Measurements from ENCODE around the gene SERPINB5.

The SERPINB5 gene

GRCh38 chr18:63508596-63508995, 31.8 kb downstream of the SERPINB5 start:
- no peaks in the 10 kb centered on the region for H3K36me3 ChIP-seq (ENCODE audit: insufficient read depth, low read length)
- no peaks in the 10 kb centered on the region for H3K9me2 ChIP-seq (replicated peaks; ENCODE audit: low read depth, low read length)
- no peaks in the 10 kb centered on the region for H3K9me3 ChIP-seq (ENCODE audit: insufficient read depth, low read depth, low read length)
- TF ChIP-seq EZH2phosphoT487 (IDR thresholded peaks at IDR 0.05; ENCODE audit: borderline replicate concordance): no peak
- no peak for TF ChIP-seq CTCF (conservative IDR thresholded peaks at IDR 0.05; ENCODE audit: low read length)
- H4K20me1 ChIP-seq (ENCODE audit: insufficient read depth, low read length, poor library complexity, severe bottlenecking): no peaks in the 10 kb centered on the region
- no peaks in the 10 kb centered on the region for H3K79me2 ChIP-seq (ENCODE audit: insufficient read depth, low read length)
- H3K4me2 ChIP-seq (ENCODE audit: low read depth, low read length, poor library complexity, severe bottlenecking): no peak overlapping the region
- no peaks in the 10 kb centered on the region for H3K27me3 ChIP-seq (ENCODE audit: insufficient read depth, low read length, poor library complexity, severe bottlenecking)
- no peak overlapping the region for H3K9ac ChIP-seq (ENCODE audit: low read depth, low read length, poor library complexity, severe bottlenecking)
- H3K4me1 ChIP-seq (ENCODE audit: insufficient read depth, low read length, poor library complexity, severe bottlenecking): no peaks in the 10 kb centered on the region
- H3K4me3 ChIP-seq (ENCODE audit: low read length, poor library complexity, severe bottlenecking): no peak overlapping the region
- no peaks in the 10 kb centered on the region for H3F3A ChIP-seq (ENCODE audit: low read depth)
- no peak overlapping the region for H2AFZ ChIP-seq (ENCODE audit: low read length)

- Histone ChIP-seq H3K9me3 (ENCODE audit: insufficient read depth, low read depth, low read length) (no peaks in the 10 kb centered on the region), H3K9ac (ENCODE audit: low read depth, low read length, poor library complexity, severe bottlenecking) (no peak overlapping the region), H3K4me2 (ENCODE audit: low read depth, low read length, poor library complexity, severe bottlenecking) (no peak overlapping the region), H3K9me2 (replicated peaks; ENCODE audit: low read depth, low read length) (no peaks in the 10 kb centered on the region), H2AFZ (ENCODE audit: low read length) (no peak overlapping the region), H3K4me3 (ENCODE audit: low read length, poor library complexity, severe bottlenecking) (no peak overlapping the region), H3F3A (ENCODE audit: low read depth) (no peaks in the 10 kb centered on the region), H3K27me3 (ENCODE audit: insufficient read depth, low read length, poor library complexity, severe bottlenecking) (no peaks in the 10 kb centered on the region), H3K36me3 (ENCODE audit: insufficient read depth, low read length) (no peaks in the 10 kb centered on the region), H4K20me1 (ENCODE audit: insufficient read depth, low read length, poor library complexity, severe bottlenecking) (no peaks in the 10 kb centered on the region), H3K79me2 (ENCODE audit: insufficient read depth, low read length) (no peaks in the 10 kb centered on the region), H3K4me1 (ENCODE audit: insufficient read depth, low read length, poor library complexity, severe bottlenecking) (no peaks in the 10 kb centered on the region)
- TF ChIP-seq CTCF (conservative IDR thresholded peaks at IDR 0.05; ENCODE audit: low read length) (peak; percentile 61), EZH2phosphoT487 (IDR thresholded peaks at IDR 0.05; ENCODE audit: borderline replicate concordance) (no peak)
These were observed 34.5 kb downstream of the SERPINB5 start for GRCh38 chr18:63511285-63511684.

- Histone ChIP-seq H3K4me1 (ENCODE audit: insufficient read depth, low read length, poor library complexity, severe bottlenecking) (no peaks in the 10 kb centered on the region), H4K20me1 (ENCODE audit: insufficient read depth, low read length, poor library complexity, severe bottlenecking) (no peaks in the 10 kb centered on the region), H3K4me2 (ENCODE audit: low read depth, low read length, poor library complexity, severe bottlenecking) (no peak overlapping the region), H3F3A (ENCODE audit: low read depth) (no peaks in the 10 kb centered on the region), H2AFZ (ENCODE audit: low read length) (no peak overlapping the region), H3K79me2 (ENCODE audit: insufficient read depth, low read length) (no peaks in the 10 kb centered on the region), H3K36me3 (ENCODE audit: insufficient read depth, low read length) (no peaks in the 10 kb centered on the region), H3K27me3 (ENCODE audit: insufficient read depth, low read length, poor library complexity, severe bottlenecking) (no peaks in the 10 kb centered on the region), H3K9me2 (replicated peaks; ENCODE audit: low read depth, low read length) (no peaks in the 10 kb centered on the region), H3K9ac (ENCODE audit: low read depth, low read length, poor library complexity, severe bottlenecking) (no peak overlapping the region), H3K4me3 (ENCODE audit: low read length, poor library complexity, severe bottlenecking) (no peak overlapping the region), H3K9me3 (ENCODE audit: insufficient read depth, low read depth, low read length) (no peaks in the 10 kb centered on the region)
- TF ChIP-seq CTCF (conservative IDR thresholded peaks at IDR 0.05; ENCODE audit: low read length): no peak
These were observed 37.6 kb downstream of the SERPINB5 start for GRCh38 chr18:63514326-63514725.

Measured in Loucy (cell line).